HEK293 (cell line): ENCODE measurements around the gene ARHGAP45.

ENCODE experiments used
- CTCF ChIA-PET: fragments of 350-600 bp; formaldehyde crosslinking; extraction: SDS; loops from one replicate; lab custom pipeline; 2021; ENCODE audit warnings: antibody characterized with exemption; lab: Yijun Ruan, JAX
- POLR2A ChIA-PET: fragments of 300-600 bp; formaldehyde crosslinking; extraction: SDS; loops from one replicate; lab custom pipeline; 2020; ENCODE audit warnings: antibody characterized with exemption, inconsistent platforms; lab: Yijun Ruan, JAX
- H3K27ac ChIP-seq: fragments of 200-500 bp; sonication (Bioruptor generic); 2 replicates; pipeline ENCODE4 v1.5.1; 2014; ENCODE audit warnings: low read depth, low read length, control low read depth, inconsistent platforms; ENCODE audit errors: extremely low read depth
- H3K36me3 ChIP-seq, 2 experiments: fragments of 200-500 bp in 1 of 2; sonication (Bioruptor generic) in 1 of 2; 1 replicate in 1 of 2; 2 replicates in 1 of 2; pipeline ENCODE4 v1.5.1; 2014 to 2017; ENCODE audit warnings: inconsistent platforms in 2 of 2, low read length in 2 of 2; ENCODE audit not compliant: control insufficient read depth in 2 of 2, insufficient read depth in 1 of 2
- H3K4me1 ChIP-seq: fragments of 200-500 bp; sonication (Bioruptor generic); 2 replicates; pipeline ENCODE4 v1.5.1; 2014; ENCODE audit warnings: mild to moderate bottlenecking, low read length, inconsistent platforms; ENCODE audit not compliant: control insufficient read depth, insufficient read depth
- H3K4me3 ChIP-seq: 2 replicates; pipeline ENCODE4 v1.5.1; 2011; ENCODE audit warnings: low read depth, mild to moderate bottlenecking, control low read depth, low read length, moderate library complexity
- H3K9me3 ChIP-seq: fragments of 200-500 bp; sonication (Bioruptor generic); 2 replicates; pipeline ENCODE4 v1.5.1; 2014; ENCODE audit warnings: low read depth, low read length, inconsistent platforms; ENCODE audit not compliant: control insufficient read depth, insufficient read depth
- ELK4 ChIP-seq: IDR thresholded peaks from 2 replicates; pipeline ENCODE4 v1.6.1; 2011; ENCODE audit warnings: mild to moderate bottlenecking, low read depth, low read length, borderline replicate concordance
- PRDM10 ChIP-seq: fragments of 450-650 bp; formaldehyde crosslinking; IDR thresholded peaks from 2 replicates; pipeline ENCODE4 v1.5.1; 2016; ENCODE audit warnings: missing biosample characterization, missing genetic modification characterization
- SP3 ChIP-seq: fragments of 450-650 bp; formaldehyde crosslinking; IDR thresholded peaks from 2 replicates; pipeline ENCODE4 v1.5.1; 2016; ENCODE audit warnings: missing biosample characterization, missing genetic modification characterization
- TRIM28 ChIP-seq: IDR thresholded peaks from 2 replicates; pipeline ENCODE4 v1.6.1; 2011; ENCODE audit warnings: low read length, control low read depth, borderline replicate concordance
- ZBTB10 ChIP-seq: fragments of 450-650 bp; formaldehyde crosslinking; IDR thresholded peaks from 2 replicates; pipeline ENCODE4 v1.5.1; 2016; ENCODE audit warnings: missing biosample characterization, missing genetic modification characterization
- ZBTB11 ChIP-seq: fragments of 450-650 bp; formaldehyde crosslinking; conservative IDR thresholded peaks from 2 replicates; pipeline ENCODE4 v1.5.1; 2016; ENCODE audit warnings: low read depth, missing biosample characterization, missing genetic modification characterization
- ZBTB7A ChIP-seq: fragments of 450-650 bp; formaldehyde crosslinking; IDR thresholded peaks from 2 replicates; pipeline ENCODE4 v1.5.1; 2016; ENCODE audit warnings: low read depth, missing biosample characterization, missing genetic modification characterization
- ZFP37 ChIP-seq: fragments of 450-650 bp; formaldehyde crosslinking; IDR thresholded peaks from 2 replicates; pipeline ENCODE4 v1.5.1; 2016; ENCODE audit warnings: missing biosample characterization, missing genetic modification characterization
- ZFP69B ChIP-seq: fragments of 450-650 bp; formaldehyde crosslinking; IDR thresholded peaks from 2 replicates; pipeline ENCODE4 v1.5.1; 2016; ENCODE audit warnings: missing biosample characterization, missing genetic modification characterization
- ZNF132 ChIP-seq: fragments of 450-650 bp; formaldehyde crosslinking; IDR thresholded peaks from 2 replicates; pipeline ENCODE4 v1.5.1; 2017; ENCODE audit warnings: missing biosample characterization, missing genetic modification characterization, borderline replicate concordance
- ZNF148 ChIP-seq: fragments of 450-650 bp; formaldehyde crosslinking; IDR thresholded peaks from 2 replicates; pipeline ENCODE4 v1.5.0; 2017; ENCODE audit warnings: missing biosample characterization, missing genetic modification characterization, borderline replicate concordance
- ZNF175 ChIP-seq: fragments of 450-650 bp; formaldehyde crosslinking; IDR thresholded peaks from 2 replicates; pipeline ENCODE4 v1.5.1; 2016; ENCODE audit warnings: missing biosample characterization, missing genetic modification characterization
- ZNF18 ChIP-seq: fragments of 450-650 bp; formaldehyde crosslinking; IDR thresholded peaks from 2 replicates; pipeline ENCODE4 v1.5.1; 2016; ENCODE audit warnings: missing biosample characterization, missing genetic modification characterization
- ZNF449 ChIP-seq: fragments of 450-650 bp; formaldehyde crosslinking; IDR thresholded peaks from 2 replicates; pipeline ENCODE4 v1.5.1; 2017; ENCODE audit warnings: missing biosample characterization, mild to moderate bottlenecking, missing genetic modification characterization, moderate library complexity
- ZNF544 ChIP-seq: fragments of 450-650 bp; formaldehyde crosslinking; IDR thresholded peaks from 2 replicates; pipeline ENCODE4 v1.5.0; 2017; ENCODE audit warnings: missing biosample characterization, missing genetic modification characterization
- ZNF560 ChIP-seq: fragments of 450-650 bp; formaldehyde crosslinking; IDR thresholded peaks from 2 replicates; pipeline ENCODE4 v1.5.1; 2017; ENCODE audit warnings: missing biosample characterization, missing genetic modification characterization, borderline replicate concordance
- ZNF701 ChIP-seq: fragments of 450-650 bp; formaldehyde crosslinking; IDR thresholded peaks from 2 replicates; pipeline ENCODE4 v1.5.1; 2016; ENCODE audit warnings: missing biosample characterization, missing genetic modification characterization
- ZNF792 ChIP-seq: fragments of 450-650 bp; formaldehyde crosslinking; IDR thresholded peaks from 2 replicates; pipeline ENCODE4 v1.5.1; 2016; ENCODE audit warnings: missing biosample characterization, missing genetic modification characterization
- ZNF843 ChIP-seq: fragments of 450-650 bp; formaldehyde crosslinking; IDR thresholded peaks from 2 replicates; pipeline ENCODE4 v1.5.1; 2016; ENCODE audit warnings: missing biosample characterization, missing genetic modification characterization

Gene ARHGAP45

GRCh38 chr19:1106841-1107660, 40.1 kb downstream of the ARHGAP45 start:
- Histone ChIP-seq H3K4me3 (no peak overlapping the region), H3K36me3 (peaks cover 0 to 49% of the 10 kb centered on the region in 2 experiments; a peak in 1 of 3 replicates), H3K4me1 (no peaks in the 10 kb centered on the region; the same call in 1 of the 2 replicates), H3K27ac (peak overlapping the region; percentile 24; the same call in 1 of the 2 replicates), H3K9me3 (no peaks in the 10 kb centered on the region)
- ChIA-PET POLR2A (no interaction called here), CTCF (interaction anchor here (0.6 kb wide), 1 partner anchor 81 kb away, joined by 4 read pairs; no protein-coding TSS in a partner anchor)
- TF ChIP-seq ZNF148 (tag by site-specific recombination): no peak
- TF ChIP-seq ZBTB10 (tag by site-specific recombination): peak; percentile 61; the same call in 1 of the 2 replicates
- TF ChIP-seq ELK4: no peak
- TF ChIP-seq ZNF701 (tag by site-specific recombination): no peak
- no peak for TF ChIP-seq ZNF560
- no peak for TF ChIP-seq TRIM28
- TF ChIP-seq ZBTB11: no peak
- TF ChIP-seq ZNF843 (tag by site-specific recombination): no peak
- no peak for TF ChIP-seq ZNF792 (tag by site-specific recombination)
- TF ChIP-seq PRDM10 (tag by site-specific recombination): peak; percentile 62; the same call in 1 of the 2 replicates
- TF ChIP-seq ZNF175: no peak
- TF ChIP-seq ZNF18 (tag by site-specific recombination): no peak
- TF ChIP-seq ZFP37 (tag by site-specific recombination): no peak
- no peak for TF ChIP-seq SP3 (tag by site-specific recombination)
- TF ChIP-seq ZFP69B (tag by site-specific recombination): no peak
- no peak for TF ChIP-seq ZNF544
- TF ChIP-seq ZNF132 (tag by site-specific recombination): no peak
- TF ChIP-seq ZNF449 (tag by site-specific recombination): peak; percentile 45; the same call in 1 of the 2 replicates
- TF ChIP-seq ZBTB7A: 0 out of 2 replicates have a peak, but pooled peaks have one; percentile 44
